ENCODE results near the gene MEP1A.
A peak's percentile ranks its signal among the peaks of the same experiment; 100 is the strongest.

The MEP1A gene

GRCh38 chr6:46876126-46876525 lies 82.9 kb downstream of the MEP1A start:
- peak; percentile 94 for DNase-seq (ENCODE audit: low spot score)
- H3K9me3 ChIP-seq (ENCODE audit: severe bottlenecking) = no peaks in the 10 kb centered on the region
- no peak for TF ChIP-seq CTCF (IDR thresholded peaks at IDR 0.05; ENCODE audit: poor library complexity, severe bottlenecking)
- H3K4me1 ChIP-seq (ENCODE audit: insufficient read depth, poor library complexity, severe bottlenecking) = peaks cover 13% of the 10 kb centered on the region
- no peak overlapping the region for H3K4me3 ChIP-seq (ENCODE audit: severe bottlenecking)
- H3K27me3 ChIP-seq (ENCODE audit: insufficient read depth, poor library complexity, severe bottlenecking) = no peaks in the 10 kb centered on the region
- peak; percentile 98 for ATAC-seq (ENCODE audit: low read depth)
- no peaks in the 10 kb centered on the region for H3K36me3 ChIP-seq (ENCODE audit: low read depth)
- H3K27ac ChIP-seq (ENCODE audit: poor library complexity, severe bottlenecking) = peak overlapping the region; percentile 79

- TF ChIP-seq CTCF (IDR thresholded peaks at IDR 0.05; ENCODE audit: poor library complexity, severe bottlenecking) = no peak
- Histone ChIP-seq H3K9me3 (ENCODE audit: severe bottlenecking) (no peaks in the 10 kb centered on the region), H3K4me1 (ENCODE audit: insufficient read depth, poor library complexity, severe bottlenecking) (peaks cover 13% of the 10 kb centered on the region), H3K36me3 (ENCODE audit: low read depth) (no peaks in the 10 kb centered on the region), H3K27ac (ENCODE audit: poor library complexity, severe bottlenecking) (no peak overlapping the region), H3K27me3 (ENCODE audit: insufficient read depth, poor library complexity, severe bottlenecking) (no peaks in the 10 kb centered on the region), H3K4me3 (ENCODE audit: severe bottlenecking) (no peak overlapping the region)
- DNase-seq (ENCODE audit: low spot score) = no peak
- ATAC-seq (ENCODE audit: low read depth) = no peak
Measured at GRCh38 chr6:46879003-46879402, 85.8 kb downstream of the MEP1A start.

GRCh38 chr6:46882645-46883044 lies 89.5 kb downstream of the MEP1A start:
- DNase-seq (ENCODE audit: low spot score) = no peak
- Histone ChIP-seq H3K4me1 (ENCODE audit: insufficient read depth, poor library complexity, severe bottlenecking) (peaks cover under 1% of the 10 kb centered on the region), H3K9me3 (ENCODE audit: severe bottlenecking) (no peaks in the 10 kb centered on the region), H3K27me3 (ENCODE audit: insufficient read depth, poor library complexity, severe bottlenecking) (no peaks in the 10 kb centered on the region), H3K27ac (ENCODE audit: poor library complexity, severe bottlenecking) (no peak overlapping the region), H3K36me3 (ENCODE audit: low read depth) (no peaks in the 10 kb centered on the region), H3K4me3 (ENCODE audit: severe bottlenecking) (no peak overlapping the region)
- ATAC-seq (ENCODE audit: low read depth) = no peak
- TF ChIP-seq CTCF (IDR thresholded peaks at IDR 0.05; ENCODE audit: poor library complexity, severe bottlenecking) = no peak

- Histone ChIP-seq H3K36me3 (ENCODE audit: low read depth) (no peaks in the 10 kb centered on the region), H3K9me3 (ENCODE audit: severe bottlenecking) (no peaks in the 10 kb centered on the region), H3K27me3 (ENCODE audit: insufficient read depth, poor library complexity, severe bottlenecking) (no peaks in the 10 kb centered on the region), H3K4me3 (ENCODE audit: severe bottlenecking) (no peak overlapping the region), H3K4me1 (ENCODE audit: insufficient read depth, poor library complexity, severe bottlenecking) (peaks cover 15% of the 10 kb centered on the region), H3K27ac (ENCODE audit: poor library complexity, severe bottlenecking) (peak overlapping the region; percentile 59)
- ATAC-seq (ENCODE audit: low read depth) (peak; percentile 72), DNase-seq (ENCODE audit: low spot score) (no peak)
- TF ChIP-seq CTCF (IDR thresholded peaks at IDR 0.05; ENCODE audit: poor library complexity, severe bottlenecking) = no peak
Measured at GRCh38 chr6:46888031-46888430, 94.8 kb downstream of the MEP1A start.

GRCh38 chr6:46888578-46888977 lies 95.4 kb downstream of the MEP1A start:
- DNase-seq (ENCODE audit: low spot score) (no peak), ATAC-seq (ENCODE audit: low read depth) (peak; percentile 95)
- Histone ChIP-seq H3K4me3 (ENCODE audit: severe bottlenecking) (no peak overlapping the region), H3K27ac (ENCODE audit: poor library complexity, severe bottlenecking) (peak overlapping the region; percentile 59), H3K9me3 (ENCODE audit: severe bottlenecking) (no peaks in the 10 kb centered on the region), H3K27me3 (ENCODE audit: insufficient read depth, poor library complexity, severe bottlenecking) (no peaks in the 10 kb centered on the region), H3K36me3 (ENCODE audit: low read depth) (no peaks in the 10 kb centered on the region), H3K4me1 (ENCODE audit: insufficient read depth, poor library complexity, severe bottlenecking) (peaks cover 15% of the 10 kb centered on the region)
- TF ChIP-seq CTCF (IDR thresholded peaks at IDR 0.05; ENCODE audit: poor library complexity, severe bottlenecking) = no peak
